ENCODE measurements around the gene FLT3.

FLT3 gene

DNA sequence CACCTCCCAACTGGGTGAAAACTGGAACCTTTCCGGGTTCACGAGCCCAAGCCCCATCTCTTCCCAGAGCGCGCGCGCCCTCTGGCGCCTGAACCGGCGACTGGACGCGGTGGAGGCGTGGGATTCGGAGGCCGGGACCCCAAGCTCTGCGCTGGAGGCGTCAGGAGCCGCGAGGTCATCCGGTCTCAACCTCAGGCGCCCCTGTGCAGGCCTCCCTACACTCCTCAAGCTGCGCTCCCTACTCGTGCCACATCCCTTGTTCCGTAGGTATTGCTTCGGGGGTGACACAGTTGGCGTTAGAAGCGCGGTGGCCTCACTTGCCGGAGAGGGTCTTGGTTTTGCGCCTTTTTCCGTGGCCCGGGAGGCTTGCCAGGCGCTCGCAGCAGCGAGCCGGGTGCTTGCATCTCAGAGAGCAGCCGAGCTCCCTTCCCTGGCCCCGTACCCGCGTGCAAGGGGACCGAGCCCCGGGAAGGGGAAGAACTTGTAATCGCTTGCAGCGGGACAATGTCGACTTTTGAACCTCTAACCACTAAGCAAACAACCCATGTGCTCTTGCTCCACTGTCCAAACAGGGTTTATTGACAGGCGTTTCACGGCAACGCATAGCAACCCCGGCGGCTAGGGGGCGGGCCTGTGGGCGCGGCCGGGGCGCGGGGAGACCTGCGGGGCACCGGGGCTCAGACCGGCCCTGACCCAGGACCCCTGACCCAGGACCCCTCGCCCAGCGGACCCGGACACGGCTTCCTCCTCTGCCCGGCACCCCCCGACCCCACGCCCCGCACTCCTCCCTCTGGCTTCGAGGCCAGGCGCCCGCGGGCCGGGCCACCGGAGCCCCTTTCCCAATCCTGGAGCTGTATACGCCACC is 139.8 kb downstream of the FLT3 start:
- peak; percentile 65 for DNase-seq

DNA sequence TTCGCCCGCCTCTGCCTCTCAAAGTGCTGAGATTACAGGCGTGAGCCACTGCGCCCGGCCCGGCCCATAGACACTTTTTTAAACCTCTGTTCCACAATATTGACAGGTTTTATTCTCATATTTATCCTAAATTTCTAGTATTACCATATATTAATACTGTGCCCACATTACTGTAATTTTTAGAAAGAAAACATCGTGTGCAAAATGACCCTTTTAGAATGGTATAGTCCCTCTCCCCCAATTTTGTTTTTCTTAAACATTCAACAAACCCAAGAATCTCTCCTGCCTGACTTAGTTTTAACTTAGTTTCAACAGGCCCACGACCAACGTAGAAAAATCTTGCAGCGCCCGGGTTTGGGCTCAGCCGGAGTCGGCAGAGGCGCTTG is 140.4 kb downstream of the FLT3 start:
- DNase-seq (no peak), ATAC-seq (no peak)

More for the DNA sequence above, 139.8 kb downstream of the FLT3 start:
- ATAC-seq = peak; percentile 26

DNA sequence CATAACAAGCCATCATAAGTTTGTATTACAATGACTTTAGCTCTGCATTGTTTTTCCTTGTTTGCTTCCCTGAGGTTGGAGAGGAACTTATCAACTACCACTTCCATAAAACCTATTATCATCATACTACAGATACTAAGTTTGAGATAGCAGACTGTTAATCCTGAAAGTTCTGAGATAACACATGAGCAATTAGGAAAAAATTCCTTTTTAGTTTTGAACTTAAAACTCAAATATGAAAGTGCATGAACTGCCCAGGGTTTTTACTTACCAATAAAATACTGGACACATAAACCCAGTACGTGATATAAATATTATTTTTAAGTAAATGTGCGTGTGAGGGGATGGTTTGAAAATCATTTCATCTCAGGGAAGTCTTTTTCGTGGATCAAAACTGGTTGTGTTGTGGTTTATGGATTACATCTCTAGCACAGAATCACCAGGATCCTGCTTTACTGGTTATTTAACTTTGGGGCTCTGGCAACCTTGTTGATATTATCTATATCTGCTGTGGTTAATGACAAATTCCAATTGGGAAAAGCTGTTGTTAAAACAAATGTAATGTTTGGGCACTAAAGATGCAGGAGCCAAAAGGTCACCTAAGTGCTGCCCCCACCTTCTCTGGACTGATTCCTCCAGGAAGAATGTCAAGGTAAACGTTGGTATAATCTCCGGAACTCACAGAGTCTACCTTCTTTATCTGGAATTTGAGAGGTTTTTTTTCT is 143.6 kb downstream of the FLT3 start:
- no peak for ATAC-seq
- no peak for DNase-seq

DNA sequence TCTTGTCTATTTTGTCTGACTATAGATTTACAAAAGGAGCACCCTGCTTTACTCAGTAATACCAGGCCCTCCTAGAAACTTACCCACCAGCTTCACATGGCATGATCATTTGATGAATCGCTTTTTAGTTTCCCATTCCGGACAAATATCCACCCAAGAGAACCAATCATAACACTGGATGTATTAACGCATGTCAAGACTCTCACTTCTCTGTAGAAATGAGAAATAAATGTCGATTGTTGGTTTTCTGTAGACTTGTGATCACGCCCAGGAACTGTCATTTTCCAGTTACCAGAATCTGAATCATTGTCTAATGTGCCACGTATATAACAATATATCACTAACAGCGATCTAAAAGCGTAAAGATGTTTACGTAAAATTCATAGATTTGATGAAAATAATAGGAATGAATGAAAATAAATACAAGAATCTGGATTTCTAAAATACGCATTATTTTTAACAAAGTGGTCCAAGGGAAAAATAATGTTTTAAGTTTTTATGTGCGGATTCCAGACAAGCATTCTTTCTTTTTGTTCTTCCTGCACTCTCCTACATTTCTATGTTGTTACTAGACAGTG is 145.3 kb downstream of the FLT3 start:
- no peak for ATAC-seq

DNA sequence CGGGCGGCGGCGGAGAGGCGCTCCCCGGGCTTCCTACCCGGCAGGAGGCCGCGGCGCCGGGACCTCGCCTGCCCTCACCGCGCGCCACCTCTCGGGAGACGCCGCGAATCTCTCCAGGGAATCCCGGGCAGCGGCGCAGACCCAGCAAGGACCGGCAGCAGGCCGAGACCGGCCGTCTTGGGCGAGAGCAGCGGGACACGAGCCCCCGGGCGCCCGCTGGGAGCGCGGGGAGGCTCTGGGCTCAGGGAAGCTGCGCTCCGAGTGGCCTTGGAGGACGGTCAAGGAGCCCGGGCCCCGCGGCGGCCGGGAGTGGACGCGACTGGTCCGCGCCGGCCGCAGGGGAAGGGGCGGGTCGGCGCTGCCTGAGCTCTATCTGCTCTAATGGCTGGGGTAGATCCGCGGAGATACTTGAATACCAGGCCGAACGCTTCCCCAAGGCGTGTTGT is 145.9 kb downstream of the FLT3 start:
- DNase-seq (peak; percentile 26), ATAC-seq (peak; percentile 57)

More for the DNA sequence above, 145.3 kb downstream of the FLT3 start:
- no peak for DNase-seq

DNA sequence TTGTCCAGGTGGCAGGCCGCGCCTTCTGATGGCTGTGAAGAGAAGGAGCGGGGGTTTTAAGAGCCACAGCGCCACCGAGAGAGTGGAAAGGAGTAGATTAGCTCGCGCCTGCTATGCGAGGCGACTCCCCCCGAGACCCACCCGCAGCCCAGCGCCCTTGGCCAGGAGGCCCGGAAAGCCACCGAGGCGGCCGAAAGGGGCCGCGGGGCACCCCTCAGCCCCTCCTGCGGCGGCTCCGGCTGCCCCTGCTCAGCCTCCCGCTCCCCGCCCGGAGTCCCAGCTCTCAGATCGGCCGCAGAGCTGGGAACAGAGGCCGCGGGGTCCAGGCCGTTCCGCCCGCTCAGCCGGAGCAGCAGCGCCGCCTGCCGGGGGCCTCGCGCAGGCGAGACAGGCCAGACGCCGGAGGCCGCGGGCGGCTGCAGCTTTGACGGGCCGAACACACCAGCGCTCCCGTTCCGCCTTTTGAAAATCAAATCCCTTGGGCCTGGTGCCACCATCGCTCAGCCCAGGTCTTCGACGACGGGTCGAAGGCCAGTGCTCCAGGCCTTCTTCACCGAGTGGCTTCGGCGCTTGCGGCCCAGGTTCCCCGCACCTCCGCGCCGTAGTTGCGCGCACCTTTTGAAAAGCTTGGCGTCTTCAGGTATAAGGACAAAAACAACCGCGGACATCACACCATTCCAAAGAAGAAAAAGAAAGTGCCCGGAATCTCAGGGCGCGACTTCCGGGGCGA is 146.5 kb downstream of the FLT3 start:
- ATAC-seq (peak; percentile 97), DNase-seq (peak; percentile 84)
